IMR-90 (cell line): ENCODE data around the gene CHN1. TPM values are rescaled to one million over a fixed set of nuclear protein-coding genes. Genes with fewer than 3 reads are reported as not detected.

ENCODE experiments used
- ATAC-seq: fragments of 200-7000 bp; cut with Tn5 transposase; 2 replicates; pipeline ENCODE4 v1.9.1; 2020; ENCODE audit warnings: low read depth, mild to moderate bottlenecking, moderate library complexity
- BruUV-seq: library from RNA; stranded (reverse); fragments of 400-500 nt; replicated peaks from 2 replicates; lab custom pipeline; 2021; lab: Mats Ljungman, UMichigan
- CTCF ChIA-PET: fragments of 300-600 bp; formaldehyde crosslinking; extraction: SDS; loops from one replicate; lab custom pipeline; 2021; ENCODE audit warnings: antibody characterized with exemption; lab: Yijun Ruan, JAX
- POLR2A ChIA-PET: fragments of 300-600 bp; sonication (Branson Sonifier 250); formaldehyde crosslinking; loops from one replicate; lab custom pipeline; 2022; ENCODE audit warnings: antibody characterized with exemption; ENCODE audit not compliant: unreplicated experiment; lab: Charles Lee
- DNase-seq: peaks from one replicate; pipeline ENCODE4 v3.0.0; 2013
- H2AFZ ChIP-seq: replicated peaks from 2 replicates; pipeline ENCODE3; 2013; ENCODE audit warnings: low read length, mild to moderate bottlenecking; ENCODE audit not compliant: poor library complexity
- H2AK5ac ChIP-seq: 2 replicates; pipeline ENCODE4 v1.6.1; 2013; ENCODE audit warnings: low read depth, low read length, inconsistent platforms
- H2AK9ac ChIP-seq: replicated peaks from 2 replicates; pipeline ENCODE3; 2013; ENCODE audit warnings: mild to moderate bottlenecking, low read depth, low read length, moderate library complexity; ENCODE audit not compliant: poor library complexity
- H2BK120ac ChIP-seq: 2 replicates; pipeline ENCODE4 v1.6.1; 2013; ENCODE audit warnings: low read depth, low read length, inconsistent platforms
- H2BK15ac ChIP-seq: 3 replicates; pipeline ENCODE4 v1.6.1; 2013; ENCODE audit warnings: low read depth, low read length, inconsistent platforms
- H2BK20ac ChIP-seq: 2 replicates; pipeline ENCODE4 v1.6.1; 2013; ENCODE audit warnings: low read depth, mild to moderate bottlenecking, inconsistent platforms, low read length, moderate library complexity
- H2BK5ac ChIP-seq: 2 replicates; pipeline ENCODE4 v1.6.1; 2013; ENCODE audit warnings: mild to moderate bottlenecking, low read depth, low read length, inconsistent platforms; ENCODE audit not compliant: poor library complexity, severe bottlenecking
- H3K14ac ChIP-seq: replicated peaks from 2 replicates; pipeline ENCODE4 v1.6.1; 2013; ENCODE audit warnings: low read depth, low read length, inconsistent platforms
- H3K18ac ChIP-seq: 2 replicates; pipeline ENCODE4 v1.6.1; 2013; ENCODE audit warnings: low read depth, low read length, control low read depth
- H3K23ac ChIP-seq: 2 replicates; pipeline ENCODE4 v1.6.1; 2013; ENCODE audit warnings: low read depth, low read length, inconsistent platforms
- H3K27ac ChIP-seq: 2 replicates; pipeline ENCODE4 v1.5.1; 2013; ENCODE audit warnings: mild to moderate bottlenecking, control low read depth, low read length; ENCODE audit not compliant: insufficient read depth
- H3K27me3 ChIP-seq: 2 replicates; pipeline ENCODE4 v1.6.1; 2013; ENCODE audit warnings: low read length; ENCODE audit not compliant: control insufficient read depth, insufficient read depth
- H3K36me3 ChIP-seq: 2 replicates; pipeline ENCODE4 v1.6.1; 2013; ENCODE audit warnings: low read length, mixed read lengths; ENCODE audit not compliant: control insufficient read depth, insufficient read depth
- H3K4ac ChIP-seq: 2 replicates; pipeline ENCODE4 v1.6.1; 2013; ENCODE audit warnings: low read depth, low read length, inconsistent platforms
- H3K4me1 ChIP-seq: 2 replicates; pipeline ENCODE4 v1.6.1; 2013; ENCODE audit warnings: low read length, mixed read lengths; ENCODE audit not compliant: control insufficient read depth, insufficient read depth
- H3K4me2 ChIP-seq: 2 replicates; pipeline ENCODE4 v1.6.1; 2013; ENCODE audit warnings: low read depth, mild to moderate bottlenecking, control low read depth, low read length, moderate library complexity
- H3K4me3 ChIP-seq: 2 replicates; pipeline ENCODE4 v1.5.1; 2013; ENCODE audit warnings: low read depth, mild to moderate bottlenecking, control low read depth, low read length, moderate library complexity; ENCODE audit not compliant: insufficient read depth
- H3K56ac ChIP-seq: 2 replicates; pipeline ENCODE4 v1.6.1; 2013; ENCODE audit warnings: low read length, inconsistent platforms; ENCODE audit not compliant: insufficient read depth; ENCODE audit errors: extremely low read depth
- H3K79me1 ChIP-seq, 2 experiments: 2 replicates each; pipeline ENCODE4 v1.6.1; 2013; ENCODE audit warnings: low read length in 2 of 2, inconsistent platforms in 1 of 2, low read depth in 1 of 2
- H3K9ac ChIP-seq: 2 replicates; pipeline ENCODE4 v1.6.1; 2013; ENCODE audit warnings: low read depth, low read length, control low read depth
- H3K9me1 ChIP-seq: 2 replicates; pipeline ENCODE4 v1.6.1; 2013; ENCODE audit warnings: low read length, inconsistent platforms; ENCODE audit not compliant: insufficient read depth
- H3K9me3 ChIP-seq: 2 replicates; pipeline ENCODE4 v1.6.1; 2013; ENCODE audit warnings: low read length; ENCODE audit not compliant: control insufficient read depth, insufficient read depth
- H4K20me1 ChIP-seq: 2 replicates; pipeline ENCODE4 v1.6.1; 2013; ENCODE audit warnings: low read length, inconsistent platforms; ENCODE audit not compliant: insufficient read depth
- H4K5ac ChIP-seq: 2 replicates; pipeline ENCODE4 v1.6.1; 2013; ENCODE audit warnings: mild to moderate bottlenecking, low read depth, low read length, control low read depth
- H4K8ac ChIP-seq, 2 experiments: 2 replicates each; pipeline ENCODE4 v1.6.1; 2013; ENCODE audit warnings: low read depth in 2 of 2, low read length in 2 of 2, control low read depth in 1 of 2, inconsistent platforms in 1 of 2
- H4K91ac ChIP-seq: 2 replicates; pipeline ENCODE4 v1.6.1; 2013; ENCODE audit warnings: low read depth, low read length, inconsistent platforms; ENCODE audit not compliant: insufficient read depth
- BHLHE40 ChIP-seq: fragments of 150-350 bp; IDR thresholded peaks from 2 replicates; pipeline ENCODE4 v1.6.1; 2016; ENCODE audit warnings: mild to moderate bottlenecking, low read depth, low read length
- CEBPB ChIP-seq: IDR thresholded peaks from 2 replicates; pipeline ENCODE4 v1.6.1; 2012; ENCODE audit warnings: low read depth, low read length, improper control_type of control experiment
- CHD1 ChIP-seq: IDR thresholded peaks from 2 replicates; pipeline ENCODE4 v1.6.1; 2012; ENCODE audit warnings: low read depth, low read length, improper control_type of control experiment
- CTCF ChIP-seq: conservative IDR thresholded peaks from 2 replicates; pipeline ENCODE4 v1.5.1; 2012; ENCODE audit warnings: mild to moderate bottlenecking, low read depth, low read length, improper control_type of control experiment
- ELK1 ChIP-seq: fragments of 150-350 bp; IDR thresholded peaks from 2 replicates; pipeline ENCODE4 v1.6.1; 2016; ENCODE audit warnings: low read depth, mild to moderate bottlenecking, low read length, moderate library complexity, borderline replicate concordance
- FOS ChIP-seq: fragments of 150-350 bp; IDR thresholded peaks from 2 replicates; pipeline ENCODE4 v1.6.1; 2016; ENCODE audit warnings: low read depth, low read length
- MAFK ChIP-seq: IDR thresholded peaks from 2 replicates; pipeline ENCODE4 v1.6.1; 2012; ENCODE audit warnings: low read depth, low read length, improper control_type of control experiment
- MAZ ChIP-seq: IDR thresholded peaks from 2 replicates; pipeline ENCODE4 v1.6.1; 2012; ENCODE audit warnings: low read depth, mild to moderate bottlenecking, low read length, improper control_type of control experiment, moderate library complexity, borderline replicate concordance
- MXI1 ChIP-seq: IDR thresholded peaks from 2 replicates; pipeline ENCODE4 v1.6.1; 2012; ENCODE audit warnings: low read depth, mild to moderate bottlenecking, low read length, moderate library complexity, borderline replicate concordance
- NFE2L2 ChIP-seq: fragments of 150-350 bp; IDR thresholded peaks from 2 replicates; pipeline ENCODE4 v1.6.1; 2016; ENCODE audit warnings: low read depth, mild to moderate bottlenecking, low read length
- POLR2A ChIP-seq: IDR thresholded peaks from 2 replicates; pipeline ENCODE4 v1.6.1; 2012; ENCODE audit warnings: mild to moderate bottlenecking, low read depth, low read length
- RAD21 ChIP-seq: IDR thresholded peaks from 2 replicates; pipeline ENCODE4 v1.6.1; 2012; ENCODE audit warnings: low read length, improper control_type of control experiment
- RCOR1 ChIP-seq: IDR thresholded peaks from 2 replicates; pipeline ENCODE4 v1.6.1; 2012; ENCODE audit warnings: mild to moderate bottlenecking, low read length, improper control_type of control experiment; ENCODE audit not compliant: insufficient replicate concordance
- SMC3 ChIP-seq: fragments of 150-350 bp; IDR thresholded peaks from 2 replicates; pipeline ENCODE4 v1.6.1; 2016; ENCODE audit warnings: low read depth, mild to moderate bottlenecking, antibody characterized with exemption, low read length, moderate library complexity
- WGBS, 2 experiments: methylation state at CpG; one replicate each; pipeline versions ENCODE4 v1.1.5 to v1.1.7; 2013; ENCODE audit warnings: missing lambda C conversion rate in 2 of 2; ENCODE audit not compliant: insufficient read length in 1 of 2; ENCODE audit errors: extremely low coverage in 2 of 2; 5-methylcytosine and 5-hydroxymethylcytosine counted together
- dilution Hi-C: fragments of 300-500 bp; cut with HindIII; formaldehyde crosslinking; loops from one replicate; pipeline ENCODE4 v1.14.3; 2018; ENCODE audit warnings: low sequenced_read_pairs; ENCODE audit not compliant: unreplicated experiment
- in situ Hi-C: fragments of 300-500 bp; cut with MboI; formaldehyde crosslinking; loops from 3 replicates; pipeline ENCODE4 v1.14.3; 2019; ENCODE audit warnings: low sequenced_read_pairs, inconsistent platforms, mixed read lengths
- intact Hi-C: fragments of 100-400 bp; cut with micrococcal nuclease; formaldehyde crosslinking; loops from 2 replicates; pipeline ENCODE4 v1.10.0; 2022
- polyA plus RNA-seq, 3 experiments: library from polyadenylated mRNA; depleted of rRNA; stranded (reverse); fragments of >200 nt; gene quantifications; 2 replicates each; pipeline ENCODE4 v1.2.3, GENCODE V29; 2012; ENCODE audit warnings: low replicate concordance in 1 of 3
- total RNA-seq: library from RNA; depleted of rRNA; stranded (reverse); fragments of >200 nt; gene quantifications from 2 replicates; pipeline ENCODE4 v1.2.3, GENCODE V29; 2012
- TF ChIP-seq, protein P1 (sequence below): fragments of 150-350 bp; IDR thresholded peaks from 2 replicates; pipeline ENCODE4 v1.6.1; 2017; ENCODE audit warnings: mild to moderate bottlenecking, antibody characterized with exemption, low read length, low read depth

Gene CHN1
- total and polyA plus RNA-seq, 2 of the 4 experiments (the other 2 are of a cell fraction): 58.4 to 66.9 TPM

GRCh38 chr2:174771136-174771535 is 234.0 kb downstream of the CHN1 start:
- H3K4me3 ChIP-seq: no peak overlapping the region
- POLR2A ChIA-PET: interaction anchor here (0.7 to 1.2 kb wide), 3 partner anchors 10 to 213 kb away, joined by 3 to 6 read pairs (median 5); no protein-coding TSS in a partner anchor
- no peaks in the 10 kb centered on the region for H4K20me1 ChIP-seq
- 0 out of 2 replicates have a peak overlapping the region, but pooled peaks have one; percentile 12 for H3K4ac ChIP-seq
- H3K9ac ChIP-seq: no peak overlapping the region
- CTCF ChIA-PET: interaction anchor here (0.6 to 3.3 kb wide), 22 partner anchors 8 to 278 kb away, joined by 3 to 53 read pairs (median 4); no protein-coding TSS in a partner anchor
- peak overlapping the region; percentile 97; the same call in 1 of the 2 replicates for H2BK120ac ChIP-seq
- intact Hi-C loops (loop anchor here (1.0 to 2.0 kb wide), 5 partner anchors 70 to 219 kb away; no protein-coding TSS in a partner anchor), dilution Hi-C loops (loop anchor here (25.0 kb wide), 1 partner anchor 216 kb away; no protein-coding TSS in a partner anchor), in situ Hi-C loops (loop anchor here (5.0 kb wide), 1 partner anchor 216 kb away; no protein-coding TSS in a partner anchor)
- no peak for DNase-seq
- no peak overlapping the region for H3K18ac ChIP-seq
- WGBS, 2 experiments: 100% methylated on average over 1 of the region's 3 CpGs; no CpG with 5 or more reads in 1 of the 2 experiments
- H3K4me1 ChIP-seq: peaks cover 19% of the 10 kb centered on the region
- H3K23ac ChIP-seq: no peak overlapping the region
- TF ChIP-seq CHD1 (no peak), NFE2L2 (no peak), POLR2A (no peak), CEBPB (no peak), ELK1 (no peak), RAD21 (no peak), CTCF (no peak), MAZ (no peak), SMC3 (no peak), MAFK (no peak), RCOR1 (no peak), BHLHE40 (no peak), FOS (no peak), MXI1 (no peak)
- TF ChIP-seq, protein P1, sequence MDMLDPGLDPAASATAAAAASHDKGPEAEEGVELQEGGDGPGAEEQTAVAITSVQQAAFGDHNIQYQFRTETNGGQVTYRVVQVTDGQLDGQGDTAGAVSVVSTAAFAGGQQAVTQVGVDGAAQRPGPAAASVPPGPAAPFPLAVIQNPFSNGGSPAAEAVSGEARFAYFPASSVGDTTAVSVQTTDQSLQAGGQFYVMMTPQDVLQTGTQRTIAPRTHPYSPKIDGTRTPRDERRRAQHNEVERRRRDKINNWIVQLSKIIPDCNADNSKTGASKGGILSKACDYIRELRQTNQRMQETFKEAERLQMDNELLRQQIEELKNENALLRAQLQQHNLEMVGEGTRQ: no peak
- ATAC-seq: no peak
- H3K14ac ChIP-seq: 0 out of 2 replicates have a peak overlapping the region, but pooled peaks have one; percentile 2
- no peaks in the 10 kb centered on the region for H3K36me3 ChIP-seq
- H2AFZ ChIP-seq: no peak overlapping the region
- peak overlapping the region; percentile 11 for H2BK5ac ChIP-seq
- H3K27ac ChIP-seq: no peak overlapping the region
- H3K4me2 ChIP-seq: no peak overlapping the region
- no peaks in the 10 kb centered on the region for H3K9me3 ChIP-seq
- H4K5ac ChIP-seq: no peak overlapping the region
- BruUV-seq: no TSS peak
- peak overlapping the region in 1 of 2 experiments; percentile 15; a peak in 2 of 4 replicates for H4K8ac ChIP-seq
- H3K9me1 ChIP-seq: peaks cover 16% of the 10 kb centered on the region
- no peak overlapping the region for H4K91ac ChIP-seq
- no peaks in the 10 kb centered on the region for H3K79me1 ChIP-seq
- H2BK20ac ChIP-seq: peak overlapping the region; percentile 97
- no peak overlapping the region for H3K56ac ChIP-seq
- H3K27me3 ChIP-seq: no peaks in the 10 kb centered on the region
- peak overlapping the region; percentile 7; the same call in 1 of the 2 replicates for H2AK5ac ChIP-seq
- no peak overlapping the region for H2AK9ac ChIP-seq
- no peak overlapping the region for H2BK15ac ChIP-seq
